H1 (cell line): ENCODE data around the gene MPP2. TPM values are rescaled to one million over a fixed set of nuclear protein-coding genes. Genes with fewer than 3 reads are reported as not detected.

Experiments
- RAD21 ChIP-seq, 2 experiments: IDR thresholded peaks in 1 of 2; conservative IDR thresholded peaks in 1 of 2; 2 replicates each; pipeline ENCODE4 v1.6.1; 2011; ENCODE audit warnings: low read depth in 2 of 2, low read length in 2 of 2, improper control_type of control experiment in 1 of 2, inconsistent platforms in 1 of 2, mild to moderate bottlenecking in 1 of 2, moderate library complexity in 1 of 2
- polyA plus RNA-seq, 7 experiments: library from polyadenylated mRNA; depleted of rRNA in 3 of 7; stranded (reverse) in 5 of 7; unstranded in 2 of 7; fragments of >200 nt in 5 of 7; fragments of 200-250 nt in 2 of 7; gene quantifications; 1 replicate in 5 of 7; 2 replicates in 1 of 7; 4 replicates in 1 of 7; pipeline versions ENCODE4 v1.2.1 to v1.2.3, GENCODE V29; 2011 to 2013; ENCODE audit warnings: missing spikeins in 2 of 7, mixed read lengths in 2 of 7
- total RNA-seq: library from RNA; stranded (reverse); fragmentation: NEBNext Ultra II Directional; extraction: Animal tissue kit (Norgen Biotek cat#: 25700); gene quantifications from 2 replicates; pipeline ENCODE4 v1.2.1, GENCODE V29; 2021

The MPP2 gene
- total and polyA plus RNA-seq, 2 of the 8 experiments (the other 6 are each of a cell fraction or from before 2014, with no cell fraction given), result 30.9 to 34.1 TPM

GRCh38 chr17:43827596-43827995 is 79.7 kb downstream of the MPP2 start (continued):
- no peak for TF ChIP-seq RAD21 (IDR thresholded peaks at IDR 0.05 in 1 of 2, conservative IDR thresholded peaks at IDR 0.05 in 1 of 2; ENCODE audit: low read depth in 2 of 2, low read length in 2 of 2)
